ENCODE measurements around the gene SEPHS2. TPM values are rescaled to one million over a fixed set of nuclear protein-coding genes. Genes with fewer than 3 reads are reported as not detected.
A peak's percentile ranks its signal among the peaks of the same experiment; 100 is the strongest.

The SEPHS2 gene
- 10 to 100 TPM; 50.3 to 64.0 TPM for total RNA-seq
- polyA plus RNA-seq (ENCODE audit: insufficient read length in 6 of 6), result 10 to 100 TPM; 28.4 to 36.6 (median 31.9) TPM
- long read RNA-seq, donor 1, transcript SEPHS2-201 (1 exons, 2,551 nt), result major isoform, 47 of 47 reads
- long read RNA-seq, donor 1, partial matches to known transcripts, result 0 of 47 reads
- long read RNA-seq, donor 1, other reads (novel, unspliced or antisense), result 0 of 47 reads
- long read RNA-seq, donor 2, transcript SEPHS2-201 (1 exons, 2,551 nt), result major isoform, 34 of 34 reads
- long read RNA-seq, donor 2, partial matches to known transcripts, result 0 of 34 reads
- long read RNA-seq, donor 2, other reads (novel, unspliced or antisense), result 0 of 34 reads
- long read RNA-seq, donor 3, transcript SEPHS2-201 (1 exons, 2,551 nt), result major isoform, 20 of 20 reads
- long read RNA-seq, donor 3, partial matches to known transcripts, result 0 of 20 reads
- long read RNA-seq, donor 3, other reads (novel, unspliced or antisense), result 0 of 20 reads
- long read RNA-seq, donor 4, transcript SEPHS2-201 (1 exons, 2,551 nt), result major isoform, 56 of 56 reads
- long read RNA-seq, donor 4, partial matches to known transcripts, result 0 of 56 reads
- long read RNA-seq, donor 4, other reads (novel, unspliced or antisense), result 0 of 56 reads
- long read RNA-seq, donor 5, transcript SEPHS2-201 (1 exons, 2,551 nt), result major isoform, 41 of 41 reads
- long read RNA-seq, donor 5, partial matches to known transcripts, result 0 of 41 reads
- long read RNA-seq, donor 5, other reads (novel, unspliced or antisense), result 0 of 41 reads
- long read RNA-seq, donor 6, transcript SEPHS2-201 (1 exons, 2,551 nt), result major isoform, 45 of 45 reads
- long read RNA-seq, donor 6, partial matches to known transcripts, result 0 of 45 reads
- long read RNA-seq, donor 6, other reads (novel, unspliced or antisense), result 0 of 45 reads
- long read RNA-seq, donor 7, transcript SEPHS2-201 (1 exons, 2,551 nt), result major isoform, 30 of 30 reads
- long read RNA-seq, donor 7, partial matches to known transcripts, result 0 of 30 reads
- long read RNA-seq, donor 7, other reads (novel, unspliced or antisense), result 0 of 30 reads
- long read RNA-seq, donor 8, transcript SEPHS2-201 (1 exons, 2,551 nt), result major isoform, 36 of 36 reads
- long read RNA-seq, donor 8, partial matches to known transcripts, result 0 of 36 reads
- long read RNA-seq, donor 8, other reads (novel, unspliced or antisense), result 0 of 36 reads
- long read RNA-seq, donor 9, result 0 reads
- long read RNA-seq, donor 10, transcript SEPHS2-201 (1 exons, 2,551 nt), result major isoform, 79 of 80 reads
- long read RNA-seq, donor 10, partial matches to known transcripts, result 0 of 80 reads
- long read RNA-seq, donor 10, other reads (novel, unspliced or antisense), result 1 of 80 reads
- long read RNA-seq, donor 11, result 0 reads
- long read RNA-seq, donor 12, transcript SEPHS2-201 (1 exons, 2,551 nt), result major isoform, 40 of 40 reads
- long read RNA-seq, donor 12, partial matches to known transcripts, result 0 of 40 reads
- long read RNA-seq, donor 12, other reads (novel, unspliced or antisense), result 0 of 40 reads

GRCh38 chr16:30445408-30446202 is at the start of gene SEPHS2:
SEPHS2 (minus strand) TSS chr16:30445874; CDS start chr16:30445727, 147 bp downstream.
- no peaks in the 10 kb centered on the region for H3K27me3 ChIP-seq
- H3K9me3 ChIP-seq, result no peaks in the 10 kb centered on the region
- peaks cover 0 to 13% of the 10 kb centered on the region in 2 donors for H3K36me3 ChIP-seq
- peak; percentile 94 to 98 (median 96) for DNase-seq
- H3K4me1 ChIP-seq, result peaks cover 7 to 36% of the 10 kb centered on the region in 2 donors
- peak in 1 of 2 donors; percentile 30 for TF ChIP-seq CTCF (IDR thresholded peaks at IDR 0.05)
- H3K27ac ChIP-seq, result peak within 1 kb of the TSS; percentile 93 to 98
- intact Hi-C loops (cut with DNase I), result no loop called here
- peak; percentile 97 for ATAC-seq
- H3K4me3 ChIP-seq, result peak within 1 kb of the TSS; percentile 77 to 84

GRCh38 chr16:30494709-30495108 is 49.0 kb upstream of the SEPHS2 start:
- TF ChIP-seq CTCF (IDR thresholded peaks at IDR 0.05), result no peak
- H3K27ac ChIP-seq, result no peak overlapping the region
- intact Hi-C loops (cut with DNase I), result no loop called here
- H3K4me3 ChIP-seq, result no peak overlapping the region
- ATAC-seq (no peak), DNase-seq (no peak)
- no peaks in the 10 kb centered on the region for H3K27me3 ChIP-seq
- H3K9me3 ChIP-seq, result no peaks in the 10 kb centered on the region
- peaks cover 0 to 15% of the 10 kb centered on the region in 2 donors for H3K4me1 ChIP-seq
- H3K36me3 ChIP-seq, result peaks cover 0 to 84% of the 10 kb centered on the region in 2 donors

- no peaks in the 10 kb centered on the region for H3K27me3 ChIP-seq
- peaks cover 0 to 15% of the 10 kb centered on the region in 2 donors for H3K4me1 ChIP-seq
- no peak for DNase-seq
- H3K27ac ChIP-seq, result no peak overlapping the region
- TF ChIP-seq CTCF (IDR thresholded peaks at IDR 0.05), result no peak
- ATAC-seq, result no peak
- peaks cover 0 to 84% of the 10 kb centered on the region in 2 donors for H3K36me3 ChIP-seq
- H3K9me3 ChIP-seq, result no peaks in the 10 kb centered on the region
- intact Hi-C loops (cut with DNase I), result no loop called here
- no peak overlapping the region for H3K4me3 ChIP-seq
Observed at GRCh38 chr16:30493941-30494488, 48.3 kb upstream of the SEPHS2 start.

- peaks cover 0 to 85% of the 10 kb centered on the region in 2 donors for H3K36me3 ChIP-seq
- ATAC-seq (peak; percentile 41), DNase-seq (peak in 2 of 4 donors; percentile 4 to 50)
- H3K27me3 ChIP-seq, result no peaks in the 10 kb centered on the region
- no peak for TF ChIP-seq CTCF (IDR thresholded peaks at IDR 0.05)
- intact Hi-C loops (cut with DNase I), result no loop called here
- peak overlapping the region in 1 of 2 donors; percentile 57 for H3K27ac ChIP-seq
- H3K4me1 ChIP-seq, result peaks cover 0 to 15% of the 10 kb centered on the region in 2 donors
- no peaks in the 10 kb centered on the region for H3K9me3 ChIP-seq
- H3K4me3 ChIP-seq, result no peak overlapping the region
Observed at GRCh38 chr16:30491744-30492308, 46.2 kb upstream of the SEPHS2 start.
